Measurements from ENCODE around the gene SMAP1.

Gene SMAP1

GRCh38 chr6:70844301-70844700, 176.6 kb downstream of the SMAP1 start:
- peak; percentile 76 for DNase-seq

GRCh38 chr6:70846207-70846835, 178.6 kb downstream of the SMAP1 start:
- DNase-seq = peak; percentile 56

GRCh38 chr6:70847106-70848084, 179.7 kb downstream of the SMAP1 start:
- peak; percentile 16 for DNase-seq

- no peak for DNase-seq
These were observed 181.8 kb downstream of the SMAP1 start for GRCh38 chr6:70849348-70850069.

GRCh38 chr6:70852667-70853246, 185.1 kb downstream of the SMAP1 start:
- DNase-seq = no peak

GRCh38 chr6:70857387-70858077, 189.8 kb downstream of the SMAP1 start:
- no peak for DNase-seq

- DNase-seq = peak; percentile 90
These were observed 192.4 kb downstream of the SMAP1 start for GRCh38 chr6:70860045-70860444.

- no peak for DNase-seq
These were observed 193.2 kb downstream of the SMAP1 start for GRCh38 chr6:70860920-70861319.

- DNase-seq = peak; percentile 26
These were observed 195.7 kb downstream of the SMAP1 start for GRCh38 chr6:70863343-70863742.

- no peak for DNase-seq
These were observed 196.7 kb downstream of the SMAP1 start for GRCh38 chr6:70864401-70864800.

GRCh38 chr6:70872469-70872868, 204.8 kb downstream of the SMAP1 start:
- no peak for DNase-seq

- no peak for DNase-seq
These were observed 206.7 kb downstream of the SMAP1 start for GRCh38 chr6:70874181-70874913.

GRCh38 chr6:70879496-70879895, 211.8 kb downstream of the SMAP1 start:
- no peak for DNase-seq

- peak; percentile 82 for DNase-seq
These were observed 216.6 kb downstream of the SMAP1 start for GRCh38 chr6:70884074-70884983.

GRCh38 chr6:70886071-70886470, 218.4 kb downstream of the SMAP1 start:
- DNase-seq = no peak

- no peak for DNase-seq
These were observed 219.0 kb downstream of the SMAP1 start for GRCh38 chr6:70886661-70887060.

GRCh38 chr6:70889270-70889669, 221.6 kb downstream of the SMAP1 start:
- DNase-seq = no peak

- no peak for DNase-seq
These were observed 226.3 kb downstream of the SMAP1 start for GRCh38 chr6:70894001-70894400.

GRCh38 chr6:70900047-70900446, 232.4 kb downstream of the SMAP1 start:
- no peak for DNase-seq

- DNase-seq = no peak
These were observed 233.6 kb downstream of the SMAP1 start for GRCh38 chr6:70901324-70901723.

Measured in NCI-H82 (cell line).